ENCODE measurements around the gene RPL31.

DNA sequence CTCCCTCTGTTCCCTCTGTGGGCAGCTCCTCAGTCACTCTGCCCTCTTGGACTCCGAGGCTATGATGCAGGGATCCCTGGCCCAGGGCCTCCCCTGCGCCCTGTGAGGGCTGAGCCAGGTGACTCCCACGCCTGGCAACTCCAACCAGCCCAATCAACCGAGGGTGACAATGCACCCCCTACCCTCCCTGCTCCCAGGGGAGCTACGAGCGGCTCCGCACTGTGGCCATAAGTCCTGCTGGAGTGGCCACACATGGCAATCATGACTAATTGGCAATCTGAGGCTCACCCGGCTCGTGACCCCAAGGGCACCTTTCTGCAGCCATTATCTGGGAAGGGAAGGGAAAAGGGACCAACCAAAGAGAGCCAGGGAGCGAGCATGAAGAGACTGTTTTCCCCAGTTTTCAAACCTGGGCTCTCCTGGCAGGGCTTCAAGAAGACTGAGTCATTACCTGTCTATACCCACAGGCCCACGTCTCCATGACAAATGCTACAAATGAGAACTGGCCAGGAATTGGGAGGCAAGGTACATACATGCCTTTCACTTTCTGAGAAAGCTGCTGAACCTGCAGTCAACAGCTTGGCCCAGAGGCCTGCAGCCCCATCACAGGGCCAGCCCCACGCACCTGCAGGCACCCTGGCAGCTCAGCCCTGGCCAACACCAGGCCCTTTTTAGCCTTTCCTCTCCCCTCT lies 45.1 kb downstream of the RPL31 start:
- TF ChIP-seq, protein P1, sequence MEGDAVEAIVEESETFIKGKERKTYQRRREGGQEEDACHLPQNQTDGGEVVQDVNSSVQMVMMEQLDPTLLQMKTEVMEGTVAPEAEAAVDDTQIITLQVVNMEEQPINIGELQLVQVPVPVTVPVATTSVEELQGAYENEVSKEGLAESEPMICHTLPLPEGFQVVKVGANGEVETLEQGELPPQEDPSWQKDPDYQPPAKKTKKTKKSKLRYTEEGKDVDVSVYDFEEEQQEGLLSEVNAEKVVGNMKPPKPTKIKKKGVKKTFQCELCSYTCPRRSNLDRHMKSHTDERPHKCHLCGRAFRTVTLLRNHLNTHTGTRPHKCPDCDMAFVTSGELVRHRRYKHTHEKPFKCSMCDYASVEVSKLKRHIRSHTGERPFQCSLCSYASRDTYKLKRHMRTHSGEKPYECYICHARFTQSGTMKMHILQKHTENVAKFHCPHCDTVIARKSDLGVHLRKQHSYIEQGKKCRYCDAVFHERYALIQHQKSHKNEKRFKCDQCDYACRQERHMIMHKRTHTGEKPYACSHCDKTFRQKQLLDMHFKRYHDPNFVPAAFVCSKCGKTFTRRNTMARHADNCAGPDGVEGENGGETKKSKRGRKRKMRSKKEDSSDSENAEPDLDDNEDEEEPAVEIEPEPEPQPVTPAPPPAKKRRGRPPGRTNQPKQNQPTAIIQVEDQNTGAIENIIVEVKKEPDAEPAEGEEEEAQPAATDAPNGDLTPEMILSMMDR (IDR thresholded peaks at IDR 0.05), result no peak
- TF ChIP-seq POLR2A (IDR thresholded peaks at IDR 0.05), result no peak

Measured in adrenal gland (tissue), 5 donors.